Measurements from ENCODE around the gene RMC1.

DNA sequence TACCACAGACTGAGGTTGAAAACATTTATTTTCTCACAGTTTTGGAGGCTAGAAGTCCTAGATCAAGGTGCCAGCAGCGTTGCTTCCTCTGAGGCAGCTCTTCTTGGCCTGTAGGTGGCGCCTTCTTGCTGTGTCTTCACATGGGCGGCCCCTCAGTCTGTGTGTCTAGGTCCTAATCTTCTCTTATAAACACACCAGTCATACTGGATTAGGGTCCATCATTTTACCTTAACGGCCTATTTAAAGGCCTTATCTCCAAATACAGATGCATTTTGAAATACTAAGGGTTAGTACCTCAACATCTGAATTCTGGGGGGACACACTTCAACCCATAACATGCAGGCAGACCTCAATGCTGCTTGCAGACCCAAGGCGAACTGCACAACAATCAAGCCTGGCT lies 4.4 kb upstream of the RMC1 start:
- TF ChIP-seq, protein P1, sequence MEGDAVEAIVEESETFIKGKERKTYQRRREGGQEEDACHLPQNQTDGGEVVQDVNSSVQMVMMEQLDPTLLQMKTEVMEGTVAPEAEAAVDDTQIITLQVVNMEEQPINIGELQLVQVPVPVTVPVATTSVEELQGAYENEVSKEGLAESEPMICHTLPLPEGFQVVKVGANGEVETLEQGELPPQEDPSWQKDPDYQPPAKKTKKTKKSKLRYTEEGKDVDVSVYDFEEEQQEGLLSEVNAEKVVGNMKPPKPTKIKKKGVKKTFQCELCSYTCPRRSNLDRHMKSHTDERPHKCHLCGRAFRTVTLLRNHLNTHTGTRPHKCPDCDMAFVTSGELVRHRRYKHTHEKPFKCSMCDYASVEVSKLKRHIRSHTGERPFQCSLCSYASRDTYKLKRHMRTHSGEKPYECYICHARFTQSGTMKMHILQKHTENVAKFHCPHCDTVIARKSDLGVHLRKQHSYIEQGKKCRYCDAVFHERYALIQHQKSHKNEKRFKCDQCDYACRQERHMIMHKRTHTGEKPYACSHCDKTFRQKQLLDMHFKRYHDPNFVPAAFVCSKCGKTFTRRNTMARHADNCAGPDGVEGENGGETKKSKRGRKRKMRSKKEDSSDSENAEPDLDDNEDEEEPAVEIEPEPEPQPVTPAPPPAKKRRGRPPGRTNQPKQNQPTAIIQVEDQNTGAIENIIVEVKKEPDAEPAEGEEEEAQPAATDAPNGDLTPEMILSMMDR (IDR thresholded peaks at IDR 0.05), result peak; percentile 59 to 89 (median 70)
- TF ChIP-seq POLR2A (IDR thresholded peaks at IDR 0.05), result no peak
